NT2/D1 (cell line): Measurements from ENCODE around the gene ZSWIM2.

Experiments
- DNase-seq: peaks from one replicate; pipeline ENCODE4 v3.0.0-alpha.2; 2011; ENCODE audit warnings: low read depth, low spot score
- H3K27me3 ChIP-seq: 2 replicates; pipeline ENCODE4 v1.6.0; 2011; ENCODE audit warnings: mild to moderate bottlenecking; ENCODE audit not compliant: insufficient read length, insufficient read depth
- H3K36me3 ChIP-seq: 2 replicates; pipeline ENCODE4 v1.6.1; 2011; ENCODE audit warnings: mild to moderate bottlenecking, low read length, mixed read lengths; ENCODE audit not compliant: insufficient read depth, insufficient read length
- H3K4me1 ChIP-seq: 2 replicates; pipeline ENCODE4 v1.5.1; 2011; ENCODE audit not compliant: insufficient read depth, insufficient read length
- H3K4me3 ChIP-seq: 2 replicates; pipeline ENCODE4 v1.5.1; 2011; ENCODE audit warnings: low read depth; ENCODE audit not compliant: insufficient read length
- H3K9ac ChIP-seq: 2 replicates; pipeline ENCODE4 v1.6.0; 2011; ENCODE audit warnings: low read depth; ENCODE audit not compliant: insufficient read length
- H3K9me3 ChIP-seq: 2 replicates; pipeline ENCODE4 v1.5.1; 2011; ENCODE audit warnings: mild to moderate bottlenecking, low read length; ENCODE audit not compliant: insufficient read depth
- SUZ12 ChIP-seq: IDR thresholded peaks from 2 replicates; pipeline ENCODE4 v1.6.1; 2011; ENCODE audit not compliant: insufficient read length, insufficient read depth; ENCODE audit errors: extremely low read depth
- YY1 ChIP-seq: IDR thresholded peaks from 2 replicates; pipeline ENCODE4 v1.6.1; 2011; ENCODE audit not compliant: insufficient read length, insufficient read depth
- ZNF274 ChIP-seq: IDR thresholded peaks from 2 replicates; pipeline ENCODE4 v1.6.1; 2011; ENCODE audit warnings: mild to moderate bottlenecking, low read depth, low read length

The ZSWIM2 gene

DNA sequence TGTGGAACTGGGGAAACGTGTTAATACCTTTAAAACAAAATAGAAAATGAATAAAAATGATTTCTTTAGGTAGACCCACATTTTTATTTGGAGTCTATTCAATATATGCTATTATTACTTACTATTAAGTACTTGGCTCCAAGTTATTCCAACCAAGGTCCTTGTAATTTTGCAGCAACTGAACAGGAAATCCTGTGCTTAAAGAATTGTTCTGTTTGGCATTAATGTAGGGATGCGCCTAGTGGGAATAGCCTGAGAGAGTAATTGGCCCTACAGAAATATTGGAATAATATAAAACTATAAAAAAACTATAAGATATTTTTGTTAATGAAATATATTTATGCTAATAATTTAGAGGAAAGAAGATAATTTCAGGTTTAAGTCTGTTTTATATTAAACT lies 22.9 kb upstream of the ZSWIM2 start:
- no peak overlapping the region for H3K4me3 ChIP-seq
- H3K9ac ChIP-seq: no peak overlapping the region
- H3K27me3 ChIP-seq: no peaks in the 10 kb centered on the region
- TF ChIP-seq ZNF274 (no peak), SUZ12 (no peak), YY1 (no peak)
- no peaks in the 10 kb centered on the region for H3K4me1 ChIP-seq
- no peak for DNase-seq
- no peaks in the 10 kb centered on the region for H3K36me3 ChIP-seq
- no peaks in the 10 kb centered on the region for H3K9me3 ChIP-seq

DNA sequence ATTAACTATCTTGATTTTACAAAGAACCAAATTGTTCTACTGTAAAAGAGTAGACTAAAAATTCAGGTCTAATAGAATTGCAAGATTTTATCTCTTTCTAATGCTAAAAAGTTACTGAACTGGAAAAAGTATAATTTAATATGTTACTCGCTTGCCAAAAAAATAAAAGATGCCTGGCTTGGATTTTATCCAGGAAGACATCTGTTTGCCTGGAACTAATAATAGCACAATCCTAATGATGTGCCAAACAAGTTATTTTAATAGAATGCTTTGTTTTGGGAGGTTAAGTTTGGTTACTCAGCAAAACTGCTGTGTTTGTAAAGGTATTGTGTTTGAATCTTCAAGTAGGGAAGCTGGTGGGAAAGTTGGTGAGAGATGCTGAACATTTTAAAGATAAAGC lies 19.4 kb upstream of the ZSWIM2 start:
- DNase-seq: no peak
- Histone ChIP-seq H3K36me3 (no peaks in the 10 kb centered on the region), H3K27me3 (no peaks in the 10 kb centered on the region), H3K4me3 (no peak overlapping the region), H3K4me1 (no peaks in the 10 kb centered on the region), H3K9ac (no peak overlapping the region), H3K9me3 (no peaks in the 10 kb centered on the region)
- TF ChIP-seq SUZ12 (no peak), YY1 (no peak), ZNF274 (no peak)

DNA sequence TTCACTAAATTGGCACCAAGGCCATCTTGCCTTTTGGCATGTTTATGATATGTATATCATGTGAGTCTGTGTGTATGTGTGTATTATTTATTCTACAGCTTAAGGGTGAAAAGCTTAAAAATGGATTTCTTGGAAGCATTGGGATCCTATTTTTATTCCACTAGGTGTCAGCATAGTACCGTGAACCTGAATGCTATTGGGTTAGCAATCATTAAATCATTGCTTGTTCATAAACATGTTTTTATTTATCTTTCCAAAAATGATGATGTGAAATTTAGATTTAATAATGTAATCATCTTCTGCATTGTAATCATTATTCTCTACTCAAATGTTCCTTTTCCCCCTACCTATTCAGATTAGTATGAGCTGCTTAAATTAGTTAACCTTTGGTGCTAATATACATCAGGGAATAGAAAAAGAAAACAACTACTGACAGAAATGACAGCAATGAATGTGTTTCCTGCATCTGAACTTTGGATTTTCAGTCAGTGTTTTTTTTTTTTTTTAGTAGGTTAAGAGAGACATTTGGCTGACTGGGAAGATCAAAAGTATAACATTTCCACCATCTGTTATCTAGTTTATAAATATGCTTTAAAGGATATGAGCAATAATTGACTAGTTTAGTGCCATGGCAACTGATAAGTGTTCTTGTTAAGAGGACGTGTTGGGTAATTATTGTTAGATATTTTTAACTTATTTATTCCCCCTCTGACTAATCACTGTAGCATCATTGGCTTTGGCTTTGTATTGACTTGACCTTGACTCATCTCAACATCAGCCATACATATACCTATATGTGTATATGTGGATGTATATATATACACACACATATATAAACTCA lies 14.1 kb upstream of the ZSWIM2 start:
- DNase-seq: peak; percentile 11
- TF ChIP-seq ZNF274 (no peak), SUZ12 (no peak), YY1 (no peak)

DNA sequence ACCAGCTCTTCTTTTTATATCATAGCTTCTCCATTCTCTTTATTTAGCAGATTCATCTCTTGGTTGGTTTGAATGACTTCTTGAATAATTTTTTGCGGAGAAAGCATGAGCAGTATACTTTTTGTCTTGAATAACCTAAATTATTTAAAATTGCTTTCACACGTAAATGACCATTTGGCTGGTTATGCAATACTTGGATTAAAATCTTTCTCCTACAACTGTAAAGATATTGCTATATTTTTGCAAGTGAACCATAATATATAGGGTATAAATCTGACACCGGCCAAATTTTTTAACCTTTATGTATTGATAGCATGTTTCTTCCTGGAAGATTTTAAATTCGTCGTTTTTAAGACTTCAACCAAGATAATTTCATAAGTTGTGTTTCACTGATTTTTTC lies 6.2 kb upstream of the ZSWIM2 start:
- no peak for DNase-seq
- Histone ChIP-seq H3K36me3 (no peaks in the 10 kb centered on the region), H3K4me3 (no peak overlapping the region), H3K4me1 (no peaks in the 10 kb centered on the region), H3K9me3 (no peaks in the 10 kb centered on the region), H3K27me3 (no peaks in the 10 kb centered on the region), H3K9ac (no peak overlapping the region)
- no peak for TF ChIP-seq ZNF274
- no peak for TF ChIP-seq YY1
- TF ChIP-seq SUZ12: no peak

More for the DNA sequence above, 14.1 kb upstream of the ZSWIM2 start:
- Histone ChIP-seq H3K9me3 (no peaks in the 10 kb centered on the region), H3K9ac (no peak overlapping the region), H3K27me3 (no peaks in the 10 kb centered on the region), H3K4me3 (no peak overlapping the region), H3K4me1 (no peaks in the 10 kb centered on the region), H3K36me3 (no peaks in the 10 kb centered on the region)

DNA sequence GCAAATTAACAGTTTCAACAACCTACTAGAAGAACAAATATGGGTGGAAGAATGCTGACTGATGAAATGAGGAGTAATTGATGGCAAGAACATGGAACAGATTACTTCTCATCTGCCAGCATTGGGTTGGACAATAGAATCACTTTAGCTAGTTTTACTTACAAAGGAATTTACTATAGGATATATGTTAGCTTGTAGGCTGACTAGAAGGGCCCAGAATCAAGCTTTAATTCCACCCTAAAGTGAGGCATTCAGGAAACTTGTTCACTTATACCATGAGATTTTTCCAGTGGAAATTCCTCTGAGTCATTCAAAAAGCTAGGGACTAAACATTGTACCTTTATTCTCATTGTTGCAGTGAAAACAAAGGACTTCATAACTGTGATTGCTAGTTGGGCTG lies 5.0 kb upstream of the ZSWIM2 start:
- H3K4me3 ChIP-seq: no peak overlapping the region
- no peak overlapping the region for H3K9ac ChIP-seq
- TF ChIP-seq YY1 (no peak), ZNF274 (no peak), SUZ12 (no peak)
- H3K9me3 ChIP-seq: no peaks in the 10 kb centered on the region
- H3K36me3 ChIP-seq: no peaks in the 10 kb centered on the region
- DNase-seq: no peak
- H3K4me1 ChIP-seq: no peaks in the 10 kb centered on the region
- no peaks in the 10 kb centered on the region for H3K27me3 ChIP-seq

DNA sequence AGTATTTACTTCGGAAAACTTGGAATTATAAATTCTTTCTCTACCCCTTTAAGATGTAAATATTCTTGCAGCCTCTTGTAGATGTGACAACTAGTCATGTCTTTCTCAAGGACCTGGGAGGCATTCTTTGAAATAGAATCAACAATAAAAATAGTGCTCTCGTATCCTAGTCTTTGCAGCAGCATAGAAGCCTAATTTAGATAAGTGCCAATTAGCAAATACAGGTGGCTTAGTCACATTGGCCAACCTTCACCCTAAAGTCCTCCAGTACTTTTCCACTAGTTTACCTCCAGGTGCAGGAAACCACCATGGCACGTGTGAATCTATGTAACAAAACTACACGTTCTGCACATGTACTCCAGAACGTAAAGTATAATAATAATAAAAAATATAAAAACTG lies 3.5 kb upstream of the ZSWIM2 start:
- Histone ChIP-seq H3K9ac (no peak overlapping the region), H3K36me3 (no peaks in the 10 kb centered on the region), H3K4me3 (no peak overlapping the region), H3K9me3 (no peaks in the 10 kb centered on the region), H3K4me1 (no peaks in the 10 kb centered on the region), H3K27me3 (no peaks in the 10 kb centered on the region)
- TF ChIP-seq ZNF274 (no peak), SUZ12 (no peak), YY1 (no peak)
- no peak for DNase-seq

DNA sequence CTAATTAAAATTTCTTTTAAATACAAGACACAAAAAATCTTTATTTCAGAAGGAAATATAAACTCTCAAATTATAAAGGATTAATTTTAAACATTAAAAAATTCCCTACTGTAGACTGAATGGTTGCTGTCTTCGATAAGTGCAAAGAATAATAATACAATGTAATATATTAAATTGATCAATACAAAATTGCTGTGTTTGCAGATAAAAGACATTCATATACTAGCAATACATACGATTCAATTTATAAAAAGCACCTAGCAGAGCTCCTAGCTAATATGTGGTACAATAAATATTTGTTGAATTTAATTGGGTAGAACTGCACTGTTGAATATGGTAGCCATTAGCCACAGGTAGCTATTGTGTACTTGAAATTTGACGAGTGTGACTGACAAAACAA lies 6.6 kb downstream of the ZSWIM2 start:
- no peak for DNase-seq
- TF ChIP-seq ZNF274: no peak
- no peak for TF ChIP-seq SUZ12
- no peak for TF ChIP-seq YY1
- H3K27me3 ChIP-seq: no peaks in the 10 kb centered on the region
- no peaks in the 10 kb centered on the region for H3K36me3 ChIP-seq
- no peaks in the 10 kb centered on the region for H3K9me3 ChIP-seq
- no peak overlapping the region for H3K4me3 ChIP-seq
- H3K4me1 ChIP-seq: no peaks in the 10 kb centered on the region
- no peak overlapping the region for H3K9ac ChIP-seq
